SK-N-SH (cell line): ENCODE measurements around the gene DEGS2. TPM values are rescaled to one million over a fixed set of nuclear protein-coding genes. Genes with fewer than 3 reads are reported as not detected.

ENCODE experiments used
- CTCF ChIA-PET: fragments of 300-600, 350-600 bp; formaldehyde crosslinking; extraction: SDS; loops from one replicate; lab custom pipeline; 2021; lab: Yijun Ruan, JAX
- POLR2A ChIA-PET: fragments of 350-600 bp; sonication (Branson Sonifier 250); formaldehyde crosslinking; extraction: SDS; loops from one replicate; lab custom pipeline; 2020; ENCODE audit warnings: antibody characterized with exemption, inconsistent platforms; lab: Yijun Ruan, JAX
- DNase-seq: peaks from one replicate; pipeline ENCODE4 v3.0.0; 2012
- H2AFZ ChIP-seq: fragments of 200-600 bp; sonication (generic); 2 replicates; pipeline ENCODE4 v1.8.1; 2016; ENCODE audit warnings: antibody characterized with exemption, mild to moderate bottlenecking, low read depth
- H3F3A ChIP-seq: fragments of 200-600 bp; sonication (generic); replicated peaks from 2 replicates; pipeline ENCODE3; 2016; ENCODE audit warnings: antibody characterized with exemption, mild to moderate bottlenecking; ENCODE audit not compliant: insufficient read depth
- H3K27ac ChIP-seq, 2 experiments: fragments of 200-500 bp in 1 of 2; fragments of 200-600 bp in 1 of 2; sonication (Bioruptor generic) in 1 of 2; sonication (generic), shearing (Covaris generic) in 1 of 2; 2 replicates each; pipeline versions ENCODE4 v1.5.1 to v1.6.1; 2014 to 2016; ENCODE audit warnings: low read depth in 2 of 2, inconsistent platforms in 1 of 2, low read length in 1 of 2, mild to moderate bottlenecking in 1 of 2, mixed read lengths in 1 of 2
- H3K27me3 ChIP-seq: fragments of 200-600 bp; sonication (generic), shearing (Covaris generic); 2 replicates; pipeline ENCODE4 v1.6.1; 2016; ENCODE audit warnings: mixed run types; ENCODE audit not compliant: insufficient read depth
- H3K36me3 ChIP-seq, 2 experiments: fragments of 200-500 bp in 1 of 2; fragments of 200-600 bp in 1 of 2; sonication (Bioruptor generic) in 1 of 2; sonication (generic) in 1 of 2; replicated peaks in 1 of 2; 2 replicates each; pipeline versions ENCODE3 to v1.5.1; 2014 to 2016; ENCODE audit warnings: low read length in 1 of 2, mild to moderate bottlenecking in 1 of 2; ENCODE audit not compliant: insufficient read depth in 2 of 2, control insufficient read depth in 1 of 2
- H3K4me1 ChIP-seq, 2 experiments: fragments of 200-500 bp in 1 of 2; fragments of 200-600 bp in 1 of 2; sonication (Bioruptor generic) in 1 of 2; sonication (generic), shearing (Covaris generic) in 1 of 2; 2 replicates each; pipeline versions ENCODE4 v1.5.1 to v1.6.1; 2014 to 2016; ENCODE audit warnings: low read depth in 1 of 2, low read length in 1 of 2, mixed run types in 1 of 2; ENCODE audit not compliant: insufficient read depth in 2 of 2, control insufficient read depth in 1 of 2
- H3K4me2 ChIP-seq: fragments of 200-600 bp; sonication (generic), shearing (Covaris generic); 2 replicates; pipeline ENCODE4 v1.6.1; 2017; ENCODE audit warnings: mixed run types
- H3K4me3 ChIP-seq, 2 experiments: fragments of 200-500 bp in 1 of 2; fragments of 200-600 bp in 1 of 2; sonication (Bioruptor generic) in 1 of 2; sonication (generic), shearing (Covaris generic) in 1 of 2; 2 replicates each; pipeline versions ENCODE4 v1.5.1 to v1.8.1; 2014 to 2016; ENCODE audit warnings: low read depth in 2 of 2, inconsistent platforms in 1 of 2, low read length in 1 of 2, mild to moderate bottlenecking in 1 of 2, mixed read lengths in 1 of 2, moderate library complexity in 1 of 2
- H3K79me2 ChIP-seq: fragments of 200-600 bp; sonication (generic); 2 replicates; pipeline ENCODE4 v1.8.1; 2017; ENCODE audit warnings: mild to moderate bottlenecking; ENCODE audit not compliant: insufficient read depth
- H3K9ac ChIP-seq: fragments of 200-600 bp; sonication (generic); 2 replicates; pipeline ENCODE4 v1.6.1; 2017; ENCODE audit warnings: mixed run types
- H3K9me2 ChIP-seq: fragments of 200-600 bp; sonication (generic); 2 replicates; pipeline ENCODE4 v1.6.1; 2017; ENCODE audit warnings: mixed run types
- H3K9me3 ChIP-seq: fragments of 200-600 bp; sonication (generic); 2 replicates; pipeline ENCODE4 v1.6.1; 2017; ENCODE audit warnings: mixed run types, mild to moderate bottlenecking, moderate library complexity
- H4K20me1 ChIP-seq: fragments of 200-600 bp; sonication (generic); 2 replicates; pipeline ENCODE4 v1.6.1; 2017; ENCODE audit warnings: mild to moderate bottlenecking, mixed run types; ENCODE audit not compliant: insufficient read depth
- CHD2 ChIP-seq: fragments of 150-350 bp; IDR thresholded peaks from 2 replicates; pipeline ENCODE4 v1.6.1; 2018; ENCODE audit warnings: low read length; ENCODE audit not compliant: partially characterized antibody
- EP300 ChIP-seq, 2 experiments: IDR thresholded peaks; 2 replicates each; pipeline versions ENCODE4 v1.4.0 to v1.6.1; 2012; ENCODE audit warnings: borderline replicate concordance in 1 of 2, low read depth in 1 of 2, low read length in 1 of 2
- EZH2phosphoT487 ChIP-seq: fragments of 200-600 bp; sonication (generic); IDR thresholded peaks from 2 replicates; pipeline ENCODE4 v1.6.1; 2017; ENCODE audit warnings: low read depth, mixed run types, mild to moderate bottlenecking, antibody characterized with exemption, moderate library complexity, borderline replicate concordance
- FOSL2 ChIP-seq: IDR thresholded peaks from 2 replicates; pipeline ENCODE4 v1.4.0; 2012; ENCODE audit warnings: low read depth, mild to moderate bottlenecking, moderate library complexity, borderline replicate concordance
- FOXJ3 ChIP-seq: sonication (generic); formaldehyde crosslinking; IDR thresholded peaks from 2 replicates; pipeline ENCODE4 v1.5.1; 2020; ENCODE audit warnings: mild to moderate bottlenecking, missing genetic modification reagents
- FOXM1 ChIP-seq: IDR thresholded peaks from 2 replicates; pipeline ENCODE4 v1.4.0; 2012; ENCODE audit warnings: low read depth, mild to moderate bottlenecking
- JUND ChIP-seq: IDR thresholded peaks from 2 replicates; pipeline ENCODE4 v1.4.0; 2012
- MXI1 ChIP-seq: IDR thresholded peaks from 2 replicates; pipeline ENCODE4 v1.6.1; 2012; ENCODE audit warnings: mild to moderate bottlenecking, low read depth, low read length, improper control_type of control experiment
- NFIC ChIP-seq: IDR thresholded peaks from 2 replicates; pipeline ENCODE4 v1.4.0; 2012; ENCODE audit warnings: borderline replicate concordance
- RAD21 ChIP-seq: IDR thresholded peaks from 2 replicates; pipeline ENCODE4 v1.6.1; 2012; ENCODE audit warnings: mild to moderate bottlenecking, low read length
- RCOR1 ChIP-seq: fragments of 150-350 bp; IDR thresholded peaks from 2 replicates; pipeline ENCODE4 v1.6.1; 2017; ENCODE audit warnings: antibody characterized with exemption, low read length
- TAF1 ChIP-seq: IDR thresholded peaks from 2 replicates; pipeline ENCODE4 v1.6.1; 2012; ENCODE audit warnings: low read depth, mild to moderate bottlenecking, low read length, moderate library complexity, borderline replicate concordance
- YY1 ChIP-seq: IDR thresholded peaks from 2 replicates; pipeline ENCODE4 v1.4.0; 2012; ENCODE audit warnings: low read depth, mild to moderate bottlenecking
- WGBS: methylation state at CpG from one replicate; pipeline ENCODE4 v1.1.6; 2017; ENCODE audit warnings: low lambda C conversion rate; 5-methylcytosine and 5-hydroxymethylcytosine counted together
- polyA plus RNA-seq, 3 experiments: library from polyadenylated mRNA; depleted of rRNA; stranded (reverse); fragments of >200 nt; gene quantifications; 2 replicates each; pipeline ENCODE4 v1.2.3, GENCODE V29; 2012
- TF ChIP-seq, protein P1 (sequence below): IDR thresholded peaks from 2 replicates; pipeline ENCODE4 v1.4.0; 2012; ENCODE audit warnings: low read depth, borderline replicate concordance
- TF ChIP-seq, protein P2 (sequence below): IDR thresholded peaks from 2 replicates; pipeline ENCODE4 v1.4.0; 2012; ENCODE audit warnings: low read depth
- TF ChIP-seq, protein P3 (sequence below): IDR thresholded peaks from 2 replicates; pipeline ENCODE4; 2012
- TF ChIP-seq, protein P4 (sequence below): fragments of 200-600 bp; sonication (generic); IDR thresholded peaks from 2 replicates; pipeline ENCODE4 v1.6.1; 2017; ENCODE audit warnings: antibody characterized with exemption, mild to moderate bottlenecking, moderate library complexity

The DEGS2 gene
- polyA plus RNA-seq, 1 of the 3 experiments (the other 2 are of a cell fraction): 0.02 TPM

DNA sequence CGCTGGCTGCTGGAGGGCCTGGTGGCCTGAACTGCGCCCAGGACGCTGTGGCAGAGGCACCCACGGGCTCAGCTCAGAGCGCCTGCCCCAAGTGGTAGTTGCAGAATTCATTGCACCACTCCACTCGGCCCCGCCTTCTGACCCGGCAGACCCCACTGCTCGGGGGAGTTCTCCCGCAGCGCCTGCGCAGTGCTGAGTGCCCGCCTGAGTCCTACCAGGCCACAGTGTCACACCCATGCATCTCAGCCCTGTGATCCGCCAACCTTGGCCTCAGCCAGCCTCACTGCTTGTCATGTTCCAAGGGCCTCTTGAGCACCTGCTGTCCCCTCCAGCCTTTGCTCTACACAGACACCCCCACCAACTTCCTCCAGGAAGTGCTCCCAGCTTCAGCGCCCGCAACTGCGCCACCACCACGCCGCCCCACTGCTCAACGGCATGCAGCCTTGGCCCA is 12.2 kb downstream of the DEGS2 start (continued):
- TF ChIP-seq, protein P1, sequence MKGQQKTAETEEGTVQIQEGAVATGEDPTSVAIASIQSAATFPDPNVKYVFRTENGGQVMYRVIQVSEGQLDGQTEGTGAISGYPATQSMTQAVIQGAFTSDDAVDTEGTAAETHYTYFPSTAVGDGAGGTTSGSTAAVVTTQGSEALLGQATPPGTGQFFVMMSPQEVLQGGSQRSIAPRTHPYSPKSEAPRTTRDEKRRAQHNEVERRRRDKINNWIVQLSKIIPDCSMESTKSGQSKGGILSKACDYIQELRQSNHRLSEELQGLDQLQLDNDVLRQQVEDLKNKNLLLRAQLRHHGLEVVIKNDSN: no peak
- TF ChIP-seq CHD2 (no peak), YY1 (no peak), RCOR1 (no peak)

DNA sequence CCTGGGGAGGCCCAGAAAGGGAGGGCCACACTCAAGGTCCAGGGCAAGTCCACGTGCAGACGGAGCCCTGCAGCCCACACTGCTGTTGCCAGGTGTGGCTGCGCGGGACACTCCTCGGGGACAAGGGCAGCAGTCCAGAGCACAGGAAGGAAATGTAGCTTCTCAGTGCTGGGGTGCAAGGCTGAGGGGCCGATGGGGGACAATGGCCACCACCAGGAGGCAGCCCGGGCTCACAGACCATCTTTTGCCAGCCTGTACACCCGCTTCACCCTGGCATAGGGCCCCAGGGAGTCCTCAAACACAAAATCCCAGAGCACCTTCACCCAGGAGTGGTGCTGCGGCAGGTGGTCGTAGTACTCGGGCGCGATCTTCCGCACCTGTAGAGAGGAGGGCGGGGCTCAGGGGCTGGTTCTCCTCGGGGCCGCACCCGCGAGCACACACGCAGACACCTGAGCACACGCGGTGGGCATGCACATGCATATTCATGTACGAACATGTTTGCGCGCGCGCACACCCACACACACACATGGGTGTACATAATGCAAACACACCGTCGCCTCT is 12.8 kb downstream of the DEGS2 start:
- Histone ChIP-seq H3K79me2 (no peaks in the 10 kb centered on the region), H3K4me2 (no peak overlapping the region), H3F3A (no peaks in the 10 kb centered on the region), H3K27me3 (no peaks in the 10 kb centered on the region), H3K27ac (no peak overlapping the region), H3K4me3 (no peak overlapping the region), H4K20me1 (no peaks in the 10 kb centered on the region), H3K9ac (no peak overlapping the region), H3K4me1 (peaks cover 0 to 39% of the 10 kb centered on the region in 2 experiments; a peak in 1 of 4 replicates), H3K9me3 (no peaks in the 10 kb centered on the region), H3K36me3 (peaks cover 0 to 2% of the 10 kb centered on the region in 2 experiments), H2AFZ (no peak overlapping the region), H3K9me2 (no peaks in the 10 kb centered on the region)
- POLR2A ChIA-PET: no interaction called here
- 99% methylated on average over 17 of the region's 29 CpGs for WGBS
- DNase-seq: no peak
- TF ChIP-seq TAF1 (no peak), MXI1 (no peak), RAD21 (peak; percentile 15; the same call in 1 of the 2 replicates), FOXJ3 (CRISPR knock-in tag) (no peak)
- CTCF ChIA-PET: interaction anchor here (1.2 to 2.1 kb wide), 2 partner anchors 8 to 38 kb away, joined by 3 to 8 read pairs; no protein-coding TSS in a partner anchor

DNA sequence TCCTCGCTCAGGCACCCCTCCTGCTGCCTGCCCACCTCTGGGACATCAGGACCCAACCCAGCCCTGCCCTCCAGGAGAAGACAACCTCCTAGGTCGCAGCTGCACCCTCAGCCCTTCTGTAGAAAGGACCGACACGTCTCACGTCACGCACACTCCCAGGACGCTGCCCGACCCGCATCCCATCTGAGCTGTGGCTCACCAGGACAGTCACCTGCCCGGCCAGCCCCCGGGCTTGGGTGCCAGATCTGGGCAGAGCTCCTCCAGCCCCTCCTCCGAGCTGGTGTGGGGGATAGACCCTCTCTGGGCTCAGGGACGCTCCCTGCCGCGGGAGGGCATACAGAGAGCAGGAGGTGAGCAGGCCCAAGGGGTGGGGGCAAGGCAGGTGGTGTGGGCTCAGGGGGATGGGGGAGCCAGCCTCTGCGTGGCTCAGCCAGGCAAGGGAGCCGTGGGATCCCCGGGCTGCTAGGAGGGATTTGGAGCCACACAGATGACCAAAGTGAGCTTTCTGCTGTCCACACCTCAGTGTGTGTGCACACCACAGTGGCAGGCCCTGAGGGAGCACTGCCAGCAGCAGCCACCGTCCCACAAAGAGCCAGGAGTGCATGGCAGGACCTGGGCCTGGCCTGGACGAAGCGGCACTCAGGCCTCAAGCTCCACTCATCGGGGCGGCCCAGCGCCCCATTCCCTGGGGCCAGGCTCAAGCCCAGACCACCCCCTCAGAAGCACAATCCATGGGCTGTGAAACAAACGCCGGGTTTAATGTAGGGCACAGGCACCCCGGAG is 13.6 kb downstream of the DEGS2 start:
- Histone ChIP-seq H3K9me3 (no peaks in the 10 kb centered on the region), H3K27ac (no peak overlapping the region), H3K4me2 (no peak overlapping the region), H3K36me3 (peaks cover 0 to 2% of the 10 kb centered on the region in 2 experiments), H3K9me2 (no peaks in the 10 kb centered on the region), H2AFZ (no peak overlapping the region), H4K20me1 (no peaks in the 10 kb centered on the region), H3K4me3 (no peak overlapping the region), H3F3A (no peaks in the 10 kb centered on the region), H3K4me1 (peaks cover 0 to 46% of the 10 kb centered on the region in 2 experiments; a peak in 1 of 4 replicates), H3K79me2 (no peaks in the 10 kb centered on the region), H3K27me3 (no peaks in the 10 kb centered on the region), H3K9ac (no peak overlapping the region)
- TF ChIP-seq TAF1 (no peak), EP300 (IDR thresholded peaks at IDR 0.05; ENCODE audit: borderline replicate concordance in 1 of 2, low read depth in 1 of 2, low read length in 1 of 2) (no peak), MXI1 (no peak), JUND (no peak), CHD2 (no peak), FOXM1 (no peak), NFIC (no peak), FOSL2 (no peak), EZH2phosphoT487 (no peak)
- TF ChIP-seq, protein P2, sequence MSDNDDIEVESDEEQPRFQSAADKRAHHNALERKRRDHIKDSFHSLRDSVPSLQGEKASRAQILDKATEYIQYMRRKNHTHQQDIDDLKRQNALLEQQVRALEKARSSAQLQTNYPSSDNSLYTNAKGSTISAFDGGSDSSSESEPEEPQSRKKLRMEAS: no peak
- TF ChIP-seq, protein P3, sequence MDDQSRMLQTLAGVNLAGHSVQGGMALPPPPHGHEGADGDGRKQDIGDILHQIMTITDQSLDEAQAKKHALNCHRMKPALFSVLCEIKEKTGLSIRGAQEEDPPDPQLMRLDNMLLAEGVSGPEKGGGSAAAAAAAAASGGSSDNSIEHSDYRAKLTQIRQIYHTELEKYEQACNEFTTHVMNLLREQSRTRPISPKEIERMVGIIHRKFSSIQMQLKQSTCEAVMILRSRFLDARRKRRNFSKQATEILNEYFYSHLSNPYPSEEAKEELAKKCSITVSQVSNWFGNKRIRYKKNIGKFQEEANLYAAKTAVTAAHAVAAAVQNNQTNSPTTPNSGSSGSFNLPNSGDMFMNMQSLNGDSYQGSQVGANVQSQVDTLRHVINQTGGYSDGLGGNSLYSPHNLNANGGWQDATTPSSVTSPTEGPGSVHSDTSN: no peak
- TF ChIP-seq, protein P4, sequence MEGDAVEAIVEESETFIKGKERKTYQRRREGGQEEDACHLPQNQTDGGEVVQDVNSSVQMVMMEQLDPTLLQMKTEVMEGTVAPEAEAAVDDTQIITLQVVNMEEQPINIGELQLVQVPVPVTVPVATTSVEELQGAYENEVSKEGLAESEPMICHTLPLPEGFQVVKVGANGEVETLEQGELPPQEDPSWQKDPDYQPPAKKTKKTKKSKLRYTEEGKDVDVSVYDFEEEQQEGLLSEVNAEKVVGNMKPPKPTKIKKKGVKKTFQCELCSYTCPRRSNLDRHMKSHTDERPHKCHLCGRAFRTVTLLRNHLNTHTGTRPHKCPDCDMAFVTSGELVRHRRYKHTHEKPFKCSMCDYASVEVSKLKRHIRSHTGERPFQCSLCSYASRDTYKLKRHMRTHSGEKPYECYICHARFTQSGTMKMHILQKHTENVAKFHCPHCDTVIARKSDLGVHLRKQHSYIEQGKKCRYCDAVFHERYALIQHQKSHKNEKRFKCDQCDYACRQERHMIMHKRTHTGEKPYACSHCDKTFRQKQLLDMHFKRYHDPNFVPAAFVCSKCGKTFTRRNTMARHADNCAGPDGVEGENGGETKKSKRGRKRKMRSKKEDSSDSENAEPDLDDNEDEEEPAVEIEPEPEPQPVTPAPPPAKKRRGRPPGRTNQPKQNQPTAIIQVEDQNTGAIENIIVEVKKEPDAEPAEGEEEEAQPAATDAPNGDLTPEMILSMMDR: no peak
- POLR2A ChIA-PET: no interaction called here
- WGBS: 94% methylated on average over 21 of the region's 27 CpGs
- CTCF ChIA-PET: interaction anchor here (0.8 to 2.1 kb wide), 3 partner anchors 9 to 47 kb away, joined by 3 to 8 read pairs (median 4); no protein-coding TSS in a partner anchor
- DNase-seq: no peak
